K562 (cell line): ENCODE measurements around the gene UGT3A2. TPM values are rescaled to one million over a fixed set of nuclear protein-coding genes. Genes with fewer than 3 reads are reported as not detected.

Source experiments
- ATAC-seq: fragments of 200-7000 bp; cut with Tn5 transposase; 3 replicates; pipeline ENCODE4 v1.9.1; 2020; ENCODE audit warnings: moderate library complexity
- BruUV-seq: library from RNA; stranded (reverse); fragments of 400-500 nt; replicated peaks from 2 replicates; lab custom pipeline; 2021; lab: Mats Ljungman, UMichigan
- CTCF ChIA-PET: fragments of 300-600 bp; formaldehyde crosslinking; extraction: SDS; loops from one replicate; lab custom pipeline; 2021; ENCODE audit warnings: low intra/inter-chr PET ratio; lab: Yijun Ruan, JAX
- POLR2A ChIA-PET: fragments of 300-600, 350-650 bp; sonication (Branson Sonifier 250); formaldehyde crosslinking; extraction: SDS; loops from one replicate; lab custom pipeline; 2021; ENCODE audit warnings: antibody characterized with exemption, inconsistent platforms; lab: Yijun Ruan, JAX
- DNase-seq, 4 experiments: peaks; one replicate each; pipeline versions ENCODE4 v3.0.0 to v3.0.0-alpha.2; 2011 to 2018; ENCODE audit warnings: low spot score in 3 of 4, mixed read lengths in 3 of 4; ENCODE audit errors: extremely low read depth in 1 of 4
- FAIRE-seq: peaks from 2 replicates; lab custom pipeline; 2011; peaks lifted over from hg19 to GRCh38; lab: Jason Lieb, UNC
- H2AFZ ChIP-seq: 2 replicates; pipeline ENCODE4 v1.6.0; 2011; ENCODE audit warnings: low read depth, low read length, control low read depth, inconsistent platforms
- H3K27ac ChIP-seq: fragments of 200-600 bp; 3 replicates; pipeline ENCODE4 v1.8.0; 2011; ENCODE audit warnings: low read depth, mild to moderate bottlenecking, control low read depth, inconsistent platforms, low read length, moderate library complexity, mixed read lengths; ENCODE audit errors: extremely low read depth
- H3K27me3 ChIP-seq, 2 experiments: fragments of 300-600 bp in 1 of 2; 2 replicates in 1 of 2; 3 replicates in 1 of 2; pipeline versions ENCODE4 v1.6.0 to v1.8.0; 2011; ENCODE audit warnings: inconsistent platforms in 2 of 2, low read length in 2 of 2, mild to moderate bottlenecking in 1 of 2, mixed read lengths in 1 of 2, moderate library complexity in 1 of 2; ENCODE audit not compliant: control insufficient read depth in 2 of 2, insufficient read depth in 2 of 2
- H3K36me3 ChIP-seq: fragments of 300-600 bp; 3 replicates; pipeline ENCODE4 v1.8.0; 2011; ENCODE audit warnings: mild to moderate bottlenecking, low read length, inconsistent platforms; ENCODE audit not compliant: control insufficient read depth, insufficient read depth
- H3K4me1 ChIP-seq, 2 experiments: fragments of 200-600 bp in 1 of 2; replicated peaks in 1 of 2; 2 replicates in 1 of 2; 3 replicates in 1 of 2; pipeline versions ENCODE4 v1.5.1 to v1.8.0; 2011; ENCODE audit warnings: inconsistent platforms in 2 of 2, low read length in 2 of 2, mild to moderate bottlenecking in 1 of 2, mixed read lengths in 1 of 2, moderate library complexity in 1 of 2; ENCODE audit not compliant: control insufficient read depth in 2 of 2, insufficient read depth in 2 of 2
- H3K4me2 ChIP-seq: 2 replicates; pipeline ENCODE4 v1.6.1; 2011; ENCODE audit warnings: low read length, control low read depth, inconsistent platforms, mixed read lengths; ENCODE audit not compliant: insufficient read depth
- H3K4me3 ChIP-seq: fragments of 200-600 bp; sonication (generic), shearing (Covaris generic); 2 replicates; pipeline ENCODE4 v1.5.1; 2016; ENCODE audit warnings: control low read depth, inconsistent platforms
- H3K79me2 ChIP-seq: fragments of 200-600 bp; 3 replicates; pipeline ENCODE4 v1.8.0; 2011; ENCODE audit warnings: low read length, inconsistent platforms; ENCODE audit not compliant: control insufficient read depth, insufficient read depth
- H3K9ac ChIP-seq, 2 experiments: 2 replicates each; pipeline versions ENCODE4 v1.6.0 to v1.6.1; 2011; ENCODE audit warnings: low read depth in 2 of 2, low read length in 2 of 2, control low read depth in 1 of 2, inconsistent platforms in 1 of 2, mild to moderate bottlenecking in 1 of 2, mixed read lengths in 1 of 2; ENCODE audit not compliant: insufficient read depth in 1 of 2
- H3K9me1 ChIP-seq: one replicate; pipeline ENCODE4 v1.6.0; 2011; ENCODE audit warnings: inconsistent platforms, mild to moderate bottlenecking, low read length, moderate library complexity; ENCODE audit not compliant: control insufficient read depth, insufficient read depth
- H3K9me3 ChIP-seq: replicated peaks from 2 replicates; pipeline ENCODE4 v1.5.1; 2011; ENCODE audit warnings: low read depth, low read length, inconsistent platforms; ENCODE audit not compliant: control insufficient read depth, insufficient read depth
- H4K20me1 ChIP-seq: replicated peaks from 2 replicates; pipeline ENCODE4 v1.6.1; 2011; ENCODE audit warnings: low read length, inconsistent platforms, mixed read lengths; ENCODE audit not compliant: control insufficient read depth, insufficient read depth
- CHD4 ChIP-seq: fragments of 200-600 bp; sonication (generic); IDR thresholded peaks from 3 replicates; pipeline ENCODE4 v1.6.1; 2012; ENCODE audit warnings: low read depth, mild to moderate bottlenecking, mixed read lengths, low read length, inconsistent platforms; ENCODE audit not compliant: insufficient read depth, insufficient replicate concordance, poor library complexity, severe bottlenecking
- RAD21 ChIP-seq, 2 experiments: fragments of 250-450 bp in 1 of 2; fragments of 450-650 bp in 1 of 2; sonication (Bioruptor Pico) in 1 of 2; formaldehyde crosslinking in 1 of 2; IDR thresholded peaks in 1 of 2; conservative IDR thresholded peaks in 1 of 2; 2 replicates each; pipeline versions ENCODE4 v1.4.0 to v1.8.0; 2020 to 2022; ENCODE audit warnings: mild to moderate bottlenecking in 2 of 2, moderate library complexity in 1 of 2
- RB1 ChIP-seq: fragments of 450-650 bp; IDR thresholded peaks from 2 replicates; pipeline ENCODE4 v1.6.1; 2017; ENCODE audit warnings: low read depth, mild to moderate bottlenecking
- SMC3 ChIP-seq: conservative IDR thresholded peaks from 2 replicates; pipeline ENCODE4 v1.6.1; 2011; ENCODE audit warnings: low read depth, low read length, improper control_type of control experiment; ENCODE audit not compliant: insufficient read depth
- WGBS: fragments of 100-300 bp; shearing (Covaris generic); methylation state at CpG from one replicate; pipeline ENCODE4 v1.1.6; 2016; ENCODE audit warnings: low coverage, mixed read lengths; ENCODE audit not compliant: insufficient coverage; ENCODE audit errors: missing lambda C conversion rate; 5-methylcytosine and 5-hydroxymethylcytosine counted together
- in situ Hi-C: fragments of 300-500 bp; cut with MboI; formaldehyde crosslinking; loops from 4 replicates; pipeline ENCODE4 v1.15.0; 2018; ENCODE audit warnings: inconsistent platforms, mixed read lengths
- intact Hi-C: fragments of 100-400 bp; cut with micrococcal nuclease; formaldehyde crosslinking; loops from 2 replicates; pipeline ENCODE4 v1.14.2; 2022
- polyA plus RNA-seq, 8 experiments: library from polyadenylated mRNA; depleted of rRNA in 4 of 8; stranded (reverse) in 5 of 8; unstranded in 3 of 8; fragments of >200 nt; fragmentation: Nextera tagmentation in 2 of 8; fragmentation: Illumina TruSeq in 1 of 8; extraction: Ambion mirVana in 2 of 8; extraction: Trizol in 1 of 8; gene quantifications; 2 replicates each; pipeline versions ENCODE4 v1.2.1 to v1.2.3, GENCODE V29; 2011 to 2014; ENCODE audit warnings: inconsistent platforms in 1 of 8, missing spikeins in 1 of 8
- total RNA-seq, 7 experiments: library from RNA; depleted of rRNA in 6 of 7; stranded (reverse); fragments of >200 nt in 6 of 7; fragmentation: Illumina TruSeq in 2 of 7; extraction: Trizol in 2 of 7; gene quantifications; 2 replicates each; pipeline versions ENCODE4 v1.2.1 to v1.2.3, GENCODE V29; 2011 to 2021; ENCODE audit warnings: low replicate concordance in 1 of 7
- TF ChIP-seq, protein P1 (sequence below): fragments of 450-650 bp; formaldehyde crosslinking; IDR thresholded peaks from 2 replicates; pipeline ENCODE4 v1.4.0; 2020; ENCODE audit warnings: mild to moderate bottlenecking, moderate library complexity
- TF ChIP-seq, protein P2 (sequence below), 3 experiments: IDR thresholded peaks in 2 of 3; conservative IDR thresholded peaks in 1 of 3; 2 replicates each; pipeline ENCODE4 v1.5.1; 2011 to 2012; ENCODE audit warnings: low read length in 3 of 3, mild to moderate bottlenecking in 3 of 3, control low read depth in 2 of 3, improper control_type of control experiment in 1 of 3, inconsistent platforms in 1 of 3, low read depth in 1 of 3, mixed read lengths in 1 of 3, moderate library complexity in 1 of 3; ENCODE audit not compliant: insufficient read depth in 2 of 3
- TF ChIP-seq, protein P3 (sequence below), 2 experiments: fragments of 450-650 bp; formaldehyde crosslinking in 1 of 2; IDR thresholded peaks; 2 replicates each; pipeline versions ENCODE4 v1.4.0 to v1.6.1; 2014 to 2020; ENCODE audit warnings: mild to moderate bottlenecking in 2 of 2, borderline replicate concordance in 1 of 2, low read depth in 1 of 2

The UGT3A2 gene
- total and polyA plus RNA-seq, 9 of the 15 experiments (the other 6 are each of a cell fraction or from before 2014, with no cell fraction given) = not detected

DNA sequence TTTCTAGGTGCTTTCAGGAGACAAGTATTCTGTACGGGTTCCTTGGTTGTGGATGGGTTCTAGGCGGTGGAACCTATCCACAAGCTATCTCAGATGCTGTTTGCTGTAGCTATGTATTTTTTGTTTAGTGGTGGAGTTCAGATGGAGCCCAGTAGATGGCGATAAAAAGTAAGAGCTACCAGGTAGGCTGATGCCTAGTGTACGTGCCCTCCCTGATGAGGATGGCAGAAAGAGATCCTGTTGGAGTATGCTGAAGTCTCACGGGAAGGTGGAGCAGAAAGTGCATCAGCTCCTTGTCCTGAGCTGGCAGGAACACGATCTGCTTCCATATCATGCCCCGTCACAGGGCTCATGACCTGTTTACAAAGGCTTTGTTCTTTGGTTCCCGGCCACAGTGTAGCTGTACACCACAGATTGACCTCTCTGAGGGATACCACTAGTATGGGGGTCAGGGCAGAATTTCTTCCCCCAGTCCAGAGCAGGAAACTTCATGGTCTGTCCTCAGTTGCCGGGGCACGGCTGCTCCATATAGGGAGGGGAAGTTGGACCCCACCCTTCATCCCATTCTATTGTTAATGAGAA, 12.6 kb upstream of the UGT3A2 start:
- Histone ChIP-seq H3K4me2 (peak overlapping the region; percentile 61), H4K20me1 (no peaks in the 10 kb centered on the region), H3K4me3 (no peak overlapping the region), H3K27ac (no peak overlapping the region), H2AFZ (peak overlapping the region; percentile 72), H3K9ac (no peak overlapping the region), H3K9me1 (no peaks in the 10 kb centered on the region), H3K4me1 (no peaks in the 10 kb centered on the region), H3K36me3 (no peaks in the 10 kb centered on the region), H3K9me3 (no peaks in the 10 kb centered on the region), H3K27me3 (peaks cover 3 to 6% of the 10 kb centered on the region in 2 experiments; a peak in 1 of 5 replicates), H3K79me2 (no peaks in the 10 kb centered on the region)
- CTCF ChIA-PET = interaction anchor here (0.5 to 2.8 kb wide), 5 partner anchors 163 to 1032 kb away, joined by 3 to 11 read pairs (median 3); partner anchors contain the start of gene NADK2
- DNase-seq (peak; percentile 58 to 65 (median 62)), FAIRE-seq (peak; percentile 67), ATAC-seq (peak; percentile 96)
- in situ Hi-C loops = loop anchor here (5.0 kb wide), 1 partner anchor 228 kb away; no protein-coding TSS in a partner anchor
- WGBS = 7% methylated on average over 10 of the region's 10 CpGs
- BruUV-seq = no TSS peak
- intact Hi-C loops = loop anchor here (1.0 to 10.0 kb wide), 6 partner anchors 74 to 426 kb away; partner anchors contain the start of gene NADK2
- POLR2A ChIA-PET = interaction anchor here (1.2 kb wide), 1 partner anchor 72 kb away, joined by 5 read pairs; the partner anchor contains the start of gene LMBRD2
- TF ChIP-seq, protein P1, sequence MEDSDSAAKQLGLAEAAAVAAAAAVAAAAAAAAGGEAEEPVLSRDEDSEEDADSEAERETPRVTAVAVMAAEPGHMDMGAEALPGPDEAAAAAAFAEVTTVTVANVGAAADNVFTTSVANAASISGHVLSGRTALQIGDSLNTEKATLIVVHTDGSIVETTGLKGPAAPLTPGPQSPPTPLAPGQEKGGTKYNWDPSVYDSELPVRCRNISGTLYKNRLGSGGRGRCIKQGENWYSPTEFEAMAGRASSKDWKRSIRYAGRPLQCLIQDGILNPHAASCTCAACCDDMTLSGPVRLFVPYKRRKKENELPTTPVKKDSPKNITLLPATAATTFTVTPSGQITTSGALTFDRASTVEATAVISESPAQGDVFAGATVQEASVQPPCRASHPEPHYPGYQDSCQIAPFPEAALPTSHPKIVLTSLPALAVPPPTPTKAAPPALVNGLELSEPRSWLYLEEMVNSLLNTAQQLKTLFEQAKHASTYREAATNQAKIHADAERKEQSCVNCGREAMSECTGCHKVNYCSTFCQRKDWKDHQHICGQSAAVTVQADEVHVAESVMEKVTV (CRISPR knock-in tag) = 0 out of 2 replicates have a peak, but pooled peaks have one; percentile 10
- TF ChIP-seq, protein P2, sequence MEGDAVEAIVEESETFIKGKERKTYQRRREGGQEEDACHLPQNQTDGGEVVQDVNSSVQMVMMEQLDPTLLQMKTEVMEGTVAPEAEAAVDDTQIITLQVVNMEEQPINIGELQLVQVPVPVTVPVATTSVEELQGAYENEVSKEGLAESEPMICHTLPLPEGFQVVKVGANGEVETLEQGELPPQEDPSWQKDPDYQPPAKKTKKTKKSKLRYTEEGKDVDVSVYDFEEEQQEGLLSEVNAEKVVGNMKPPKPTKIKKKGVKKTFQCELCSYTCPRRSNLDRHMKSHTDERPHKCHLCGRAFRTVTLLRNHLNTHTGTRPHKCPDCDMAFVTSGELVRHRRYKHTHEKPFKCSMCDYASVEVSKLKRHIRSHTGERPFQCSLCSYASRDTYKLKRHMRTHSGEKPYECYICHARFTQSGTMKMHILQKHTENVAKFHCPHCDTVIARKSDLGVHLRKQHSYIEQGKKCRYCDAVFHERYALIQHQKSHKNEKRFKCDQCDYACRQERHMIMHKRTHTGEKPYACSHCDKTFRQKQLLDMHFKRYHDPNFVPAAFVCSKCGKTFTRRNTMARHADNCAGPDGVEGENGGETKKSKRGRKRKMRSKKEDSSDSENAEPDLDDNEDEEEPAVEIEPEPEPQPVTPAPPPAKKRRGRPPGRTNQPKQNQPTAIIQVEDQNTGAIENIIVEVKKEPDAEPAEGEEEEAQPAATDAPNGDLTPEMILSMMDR (IDR thresholded peaks at IDR 0.05 in 2 of 3, conservative IDR thresholded peaks at IDR 0.05 in 1 of 3; ENCODE audit: insufficient read depth in 2 of 3, low read depth in 1 of 3, low read length in 3 of 3) = peak; percentile 65 to 83 (median 78)
- no peak for TF ChIP-seq CHD4
- TF ChIP-seq RB1 = peak; percentile 44; the same call in 1 of the 2 replicates
- TF ChIP-seq, protein P3, sequence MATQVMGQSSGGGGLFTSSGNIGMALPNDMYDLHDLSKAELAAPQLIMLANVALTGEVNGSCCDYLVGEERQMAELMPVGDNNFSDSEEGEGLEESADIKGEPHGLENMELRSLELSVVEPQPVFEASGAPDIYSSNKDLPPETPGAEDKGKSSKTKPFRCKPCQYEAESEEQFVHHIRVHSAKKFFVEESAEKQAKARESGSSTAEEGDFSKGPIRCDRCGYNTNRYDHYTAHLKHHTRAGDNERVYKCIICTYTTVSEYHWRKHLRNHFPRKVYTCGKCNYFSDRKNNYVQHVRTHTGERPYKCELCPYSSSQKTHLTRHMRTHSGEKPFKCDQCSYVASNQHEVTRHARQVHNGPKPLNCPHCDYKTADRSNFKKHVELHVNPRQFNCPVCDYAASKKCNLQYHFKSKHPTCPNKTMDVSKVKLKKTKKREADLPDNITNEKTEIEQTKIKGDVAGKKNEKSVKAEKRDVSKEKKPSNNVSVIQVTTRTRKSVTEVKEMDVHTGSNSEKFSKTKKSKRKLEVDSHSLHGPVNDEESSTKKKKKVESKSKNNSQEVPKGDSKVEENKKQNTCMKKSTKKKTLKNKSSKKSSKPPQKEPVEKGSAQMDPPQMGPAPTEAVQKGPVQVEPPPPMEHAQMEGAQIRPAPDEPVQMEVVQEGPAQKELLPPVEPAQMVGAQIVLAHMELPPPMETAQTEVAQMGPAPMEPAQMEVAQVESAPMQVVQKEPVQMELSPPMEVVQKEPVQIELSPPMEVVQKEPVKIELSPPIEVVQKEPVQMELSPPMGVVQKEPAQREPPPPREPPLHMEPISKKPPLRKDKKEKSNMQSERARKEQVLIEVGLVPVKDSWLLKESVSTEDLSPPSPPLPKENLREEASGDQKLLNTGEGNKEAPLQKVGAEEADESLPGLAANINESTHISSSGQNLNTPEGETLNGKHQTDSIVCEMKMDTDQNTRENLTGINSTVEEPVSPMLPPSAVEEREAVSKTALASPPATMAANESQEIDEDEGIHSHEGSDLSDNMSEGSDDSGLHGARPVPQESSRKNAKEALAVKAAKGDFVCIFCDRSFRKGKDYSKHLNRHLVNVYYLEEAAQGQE (IDR thresholded peaks at IDR 0.05; ENCODE audit: borderline replicate concordance) = peak; percentile 61
- TF ChIP-seq, protein P3 (CRISPR knock-in tag; IDR thresholded peaks at IDR 0.05; ENCODE audit: low read depth) = no peak
- peak; percentile 55 for TF ChIP-seq SMC3
- TF ChIP-seq RAD21 (CRISPR knock-in tag; conservative IDR thresholded peaks at IDR 0.05 in 1 of 2, IDR thresholded peaks at IDR 0.05 in 1 of 2) = peak; percentile 50 to 73
